Stimulated activated CD8-positive, alpha-beta memory T cell treated with anti-CD3 and anti-CD28 coated beads, Interleukin-15, amount 100 ng/mL, for 48 hours (primary cell): ENCODE results near the gene BSND.

ENCODE experiments used
- DNase-seq, 2 donors: peaks; one replicate each; pipeline ENCODE4 v3.0.0-alpha.2; 2020; ENCODE audit warnings: low read depth in 2 of 2

BSND gene

GRCh38 chr1:55045430-55045829 lies 46.7 kb downstream of the BSND start:
- no peak for DNase-seq

- no peak for DNase-seq
Measured at GRCh38 chr1:55046871-55047270, 48.1 kb downstream of the BSND start.

GRCh38 chr1:55047611-55048010 lies 48.9 kb downstream of the BSND start:
- no peak for DNase-seq

GRCh38 chr1:55048453-55049270 lies 49.9 kb downstream of the BSND start:
- DNase-seq: no peak

- DNase-seq: no peak
Measured at GRCh38 chr1:55049271-55049913, 50.7 kb downstream of the BSND start.

- DNase-seq: no peak
Measured at GRCh38 chr1:55049914-55050278, 51.2 kb downstream of the BSND start.

- no peak for DNase-seq
Measured at GRCh38 chr1:55050283-55050682, 51.5 kb downstream of the BSND start.

- DNase-seq: no peak
Measured at GRCh38 chr1:55051169-55051568, 52.4 kb downstream of the BSND start.

- no peak for DNase-seq
Measured at GRCh38 chr1:55051621-55052020, 52.9 kb downstream of the BSND start.

GRCh38 chr1:55052221-55053142 lies 53.7 kb downstream of the BSND start:
- DNase-seq: no peak

- no peak for DNase-seq
Measured at GRCh38 chr1:55053265-55053954, 54.7 kb downstream of the BSND start.

- no peak for DNase-seq
Measured at GRCh38 chr1:55054396-55054795, 55.7 kb downstream of the BSND start.

GRCh38 chr1:55055084-55055882 lies 56.5 kb downstream of the BSND start:
- DNase-seq: no peak

GRCh38 chr1:55055951-55056631 lies 57.4 kb downstream of the BSND start:
- DNase-seq: no peak

- no peak for DNase-seq
Measured at GRCh38 chr1:55056632-55056992, 57.9 kb downstream of the BSND start.

GRCh38 chr1:55057270-55057955 lies 58.7 kb downstream of the BSND start:
- no peak for DNase-seq

- no peak for DNase-seq
Measured at GRCh38 chr1:55057956-55058298, 59.2 kb downstream of the BSND start.

- DNase-seq: no peak
Measured at GRCh38 chr1:55059302-55060132, 60.8 kb downstream of the BSND start.
